GM18519 (cell line): Measurements from ENCODE around the gene CATSPERD.
"Not testable (repeated sequence)": the region's sequence is repeated elsewhere in the genome, so short reads cannot be mapped to it uniquely, and the experiment has no call there.

Experiments used
- ATAC-seq: cut with Tn5 transposase; IDR thresholded peaks from one replicate; pipeline ENCODE4 v1.9.1; 2021; ENCODE audit warnings: mild to moderate bottlenecking, moderate library complexity; ENCODE audit not compliant: unreplicated experiment, low FRiP score

The CATSPERD gene

GRCh38 chr19:5684694-5685430 lies 35.6 kb upstream of the CATSPERD start:
- no peak for ATAC-seq

- no peak for ATAC-seq
Measured at GRCh38 chr19:5686326-5686646, 34.2 kb upstream of the CATSPERD start.

- peak; percentile 32 for ATAC-seq
Measured at GRCh38 chr19:5686647-5687359, 33.6 kb upstream of the CATSPERD start.

- ATAC-seq, result no peak
Measured at GRCh38 chr19:5687360-5688198, 32.9 kb upstream of the CATSPERD start.

- not testable (repeated sequence) for ATAC-seq
Measured at GRCh38 chr19:5688262-5688881, 32.1 kb upstream of the CATSPERD start.

- ATAC-seq, result no peak
Measured at GRCh38 chr19:5690125-5690954, 30.1 kb upstream of the CATSPERD start, which contains the start of gene RPL36. TSS of gene RPL36 (plus strand) at chr19:5690295. CDS start at chr19:5690508, 213 bp downstream.

GRCh38 chr19:5690955-5691821 lies 29.2 kb upstream of the CATSPERD start:
- ATAC-seq, result no peak

- ATAC-seq, result no peak
Measured at GRCh38 chr19:5691822-5692722, 28.4 kb upstream of the CATSPERD start.

GRCh38 chr19:5692723-5693194 lies 27.7 kb upstream of the CATSPERD start:
- ATAC-seq, result no peak

GRCh38 chr19:5693195-5694166 lies 27.0 kb upstream of the CATSPERD start:
- no peak for ATAC-seq

GRCh38 chr19:5694167-5694955 lies 26.1 kb upstream of the CATSPERD start:
- no peak for ATAC-seq

- no peak for ATAC-seq
Measured at GRCh38 chr19:5694956-5695648, 25.3 kb upstream of the CATSPERD start.

GRCh38 chr19:5695649-5696195 lies 24.7 kb upstream of the CATSPERD start:
- no peak for ATAC-seq

- ATAC-seq, result no peak
Measured at GRCh38 chr19:5696196-5697021, 24.0 kb upstream of the CATSPERD start.
